Nucleus accumbens (tissue), 56 donors: Measurements from ENCODE around the gene SLC2A10.
A peak's percentile ranks its signal among the peaks of the same experiment; 100 is the strongest.
"Not testable (repeated sequence)": the region's sequence is repeated elsewhere in the genome, so short reads cannot be mapped to it uniquely, and the experiment has no call there.

Experiments
- DNase-seq, 56 donors: peaks; one replicate each; lab custom pipeline; 2025; lab: John Stamatoyannopoulos, UW

Gene SLC2A10

GRCh38 chr20:46709459-46710152 lies at the start of gene SLC2A10:
SLC2A10 (plus strand) TSS chr20:46709649; CDS start chr20:46709737, 88 bp downstream.
- peak in 19 of 56 donors; percentile 6 to 64 (median 25) for DNase-seq

- DNase-seq = no peak
Observed at GRCh38 chr20:46660487-46660886, 49.0 kb upstream of the SLC2A10 start.

GRCh38 chr20:46661659-46662058 lies 47.8 kb upstream of the SLC2A10 start:
- DNase-seq = no peak

GRCh38 chr20:46663531-46663930 lies 45.9 kb upstream of the SLC2A10 start:
- DNase-seq = no peak

- no peak for DNase-seq
Observed at GRCh38 chr20:46665602-46666001, 43.8 kb upstream of the SLC2A10 start.

- DNase-seq = no peak
Observed at GRCh38 chr20:46666306-46666705, 43.1 kb upstream of the SLC2A10 start.

GRCh38 chr20:46666818-46667515 lies 42.5 kb upstream of the SLC2A10 start:
- DNase-seq = no peak

- no peak for DNase-seq
Observed at GRCh38 chr20:46670228-46670584, 39.2 kb upstream of the SLC2A10 start.

- DNase-seq = no peak
Observed at GRCh38 chr20:46670585-46671584, 38.6 kb upstream of the SLC2A10 start.

- no peak for DNase-seq
Observed at GRCh38 chr20:46671866-46672542, 37.4 kb upstream of the SLC2A10 start.

GRCh38 chr20:46672543-46673148 lies 36.8 kb upstream of the SLC2A10 start:
- no peak for DNase-seq

- no peak for DNase-seq
Observed at GRCh38 chr20:46673394-46674252, 35.8 kb upstream of the SLC2A10 start.

GRCh38 chr20:46674253-46675083 lies 35.0 kb upstream of the SLC2A10 start:
- no peak for DNase-seq

- DNase-seq = not testable (repeated sequence)
Observed at GRCh38 chr20:46676649-46677316, 32.7 kb upstream of the SLC2A10 start.

- DNase-seq = no peak
Observed at GRCh38 chr20:46677608-46678007, 31.8 kb upstream of the SLC2A10 start.

- DNase-seq = no peak
Observed at GRCh38 chr20:46678516-46678915, 30.9 kb upstream of the SLC2A10 start.

GRCh38 chr20:46680684-46681031 lies 28.8 kb upstream of the SLC2A10 start:
- DNase-seq = no peak
